Activated naive CD4-positive, alpha-beta T cell treated with anti-CD3 and anti-CD28 coated beads, Interleukin-2, amount 50 U/mL, for 72 hours (primary cell): ENCODE data around the gene PAPPA2. TPM values are rescaled to one million over a fixed set of nuclear protein-coding genes. Genes with fewer than 3 reads are reported as not detected.
"Not testable (repeated sequence)": the region's sequence is repeated elsewhere in the genome, so short reads cannot be mapped to it uniquely, and the experiment has no call there.

Experiments
- ATAC-seq, 2 donors: fragments of 150-1000 bp; cut with Tn5 transposase; 2 replicates each; pipeline ENCODE4 v1.10.0; 2021; ENCODE audit warnings: mild to moderate bottlenecking in 2 of 2, moderate library complexity in 2 of 2
- DNase-seq, 2 donors: peaks; one replicate each; pipeline ENCODE4 v3.0.0; 2021 to 2022; ENCODE audit warnings: low spot score in 2 of 2
- H3K27ac Mint-ChIP-seq, 2 donors: one replicate each; pipeline ENCODE4 v1.8.0; 2022; ENCODE audit warnings: mild to moderate bottlenecking in 2 of 2, mixed read lengths in 2 of 2
- H3K36me3 Mint-ChIP-seq, 2 donors: one replicate each; pipeline ENCODE4 v1.8.0; 2022; ENCODE audit warnings: mixed read lengths in 2 of 2
- H3K9me3 Mint-ChIP-seq, 2 donors: one replicate each; pipeline ENCODE4 v1.8.0; 2022; ENCODE audit warnings: mixed read lengths in 2 of 2
- total RNA-seq, 2 donors: library from RNA; stranded (reverse); gene quantifications; one replicate each; pipeline ENCODE4 v1.2.3, GENCODE V29; 2022

Gene PAPPA2
- total RNA-seq, 2 donors from 2014 or later = 1.3 to 2.1 TPM

DNA sequence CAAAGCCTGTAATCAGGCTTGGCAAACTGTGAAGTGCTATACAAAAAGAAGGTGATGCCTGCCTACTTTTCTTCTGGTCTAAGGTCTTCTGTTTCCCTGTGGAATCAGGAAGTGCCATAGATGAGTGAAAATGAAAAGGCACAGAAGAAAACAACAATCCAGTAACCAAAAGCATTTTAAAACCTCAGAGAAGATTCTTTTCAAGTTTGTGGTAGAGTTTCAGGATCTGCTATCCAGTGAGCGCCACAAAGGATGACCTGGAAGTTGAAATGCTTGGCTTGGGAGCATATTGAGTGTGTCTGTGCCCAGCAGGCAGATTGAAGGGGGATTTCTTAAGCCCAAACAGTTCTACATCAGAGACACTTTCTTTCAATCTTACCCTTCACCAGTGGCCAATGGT is 272.2 kb downstream of the PAPPA2 start:
- no peaks in the 10 kb centered on the region for H3K9me3 Mint-ChIP-seq
- H3K27ac Mint-ChIP-seq = no peak overlapping the region

DNA sequence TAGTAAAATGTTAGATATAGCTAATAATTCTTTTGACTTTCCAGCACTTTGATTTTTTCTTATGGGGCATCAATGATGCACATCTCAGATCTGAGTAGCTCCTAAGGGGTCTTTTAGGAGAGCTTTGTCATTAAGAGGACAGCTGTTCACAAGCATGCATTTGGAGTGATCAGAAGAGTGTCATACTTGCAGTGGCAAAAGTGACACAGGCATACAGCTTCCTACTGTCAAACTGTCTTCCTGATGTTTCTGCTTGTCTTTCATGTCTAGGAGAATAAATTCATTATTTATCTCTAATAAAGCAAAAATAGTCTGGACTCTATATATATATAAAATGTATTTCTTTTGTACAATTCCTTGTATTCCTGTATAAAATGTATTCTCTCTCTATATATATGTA is 273.0 kb downstream of the PAPPA2 start:
- Mint-ChIP-seq H3K36me3 (no peaks in the 10 kb centered on the region), H3K9me3 (no peaks in the 10 kb centered on the region), H3K27ac (no peak overlapping the region)
- ATAC-seq = no peak
- DNase-seq = no peak

More for the DNA sequence above, 272.2 kb downstream of the PAPPA2 start:
- no peaks in the 10 kb centered on the region for H3K36me3 Mint-ChIP-seq
- DNase-seq = no peak
- no peak for ATAC-seq

DNA sequence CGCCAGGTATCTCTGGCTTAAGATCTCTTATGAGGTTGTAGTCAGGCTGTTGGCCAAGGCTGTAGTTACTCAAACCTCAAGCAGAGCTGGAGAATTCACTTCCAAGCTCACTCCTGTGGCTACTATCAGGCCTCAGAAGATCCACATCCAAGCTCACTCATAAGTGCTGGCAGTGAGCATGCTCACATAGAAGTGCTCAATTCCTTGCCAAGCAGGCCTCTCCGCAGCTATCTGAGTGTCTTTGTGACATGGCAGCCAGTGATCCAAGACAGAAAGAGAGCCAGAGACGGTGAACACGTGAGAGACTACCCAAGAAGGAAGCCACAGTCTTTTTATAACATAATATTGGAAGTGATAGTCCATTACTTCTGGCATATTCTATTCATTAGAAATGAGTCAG is 278.2 kb downstream of the PAPPA2 start:
- ATAC-seq (no peak), DNase-seq (no peak)
- peaks cover 0 to 11% of the 10 kb centered on the region in 2 donors for H3K9me3 Mint-ChIP-seq
- H3K27ac Mint-ChIP-seq = no peak overlapping the region
- no peaks in the 10 kb centered on the region for H3K36me3 Mint-ChIP-seq

DNA sequence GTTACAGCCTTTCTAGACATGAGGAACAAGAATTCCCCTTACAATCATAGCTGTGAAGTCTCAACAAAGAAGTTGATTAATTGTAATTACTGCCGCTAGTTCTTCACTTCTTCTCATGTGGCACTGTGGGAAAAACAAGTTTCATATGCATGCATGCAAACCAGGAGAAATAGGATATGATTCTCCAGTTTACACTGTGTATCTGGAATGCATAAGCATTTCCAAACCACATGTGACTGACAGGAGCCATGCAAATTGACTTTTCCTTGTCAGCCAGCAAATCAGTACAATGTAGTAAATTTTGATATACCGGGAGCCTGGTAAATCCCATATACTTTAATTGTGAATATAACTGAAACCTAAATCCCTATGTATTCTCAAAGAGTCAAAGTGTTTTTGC is 279.3 kb downstream of the PAPPA2 start:
- no peak for DNase-seq
- Mint-ChIP-seq H3K27ac (no peak overlapping the region), H3K9me3 (peaks cover 0 to 11% of the 10 kb centered on the region in 2 donors), H3K36me3 (no peaks in the 10 kb centered on the region)
- no peak for ATAC-seq

DNA sequence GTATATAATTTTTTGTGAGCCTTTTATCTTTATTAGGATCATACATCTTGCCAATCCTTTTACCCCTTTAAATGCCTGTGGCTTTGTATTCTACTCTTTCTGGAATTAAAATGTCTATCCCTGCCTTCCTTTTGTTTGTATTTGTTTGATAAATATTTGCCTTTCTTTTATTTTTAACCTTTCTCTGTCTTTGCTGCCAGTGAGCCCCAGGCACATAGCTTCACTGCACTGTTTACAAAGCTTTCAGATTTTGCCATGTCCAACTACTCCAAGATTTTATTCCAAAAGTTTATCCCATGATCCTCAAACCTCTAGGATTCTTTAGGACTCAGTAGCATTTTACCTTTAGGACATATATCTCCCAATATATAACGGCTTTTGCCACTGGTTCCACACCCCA is 281.2 kb downstream of the PAPPA2 start:
- ATAC-seq = no peak
- no peak overlapping the region for H3K27ac Mint-ChIP-seq
- H3K9me3 Mint-ChIP-seq = peaks cover 0 to 11% of the 10 kb centered on the region in 2 donors
- no peaks in the 10 kb centered on the region for H3K36me3 Mint-ChIP-seq
- DNase-seq = no peak

DNA sequence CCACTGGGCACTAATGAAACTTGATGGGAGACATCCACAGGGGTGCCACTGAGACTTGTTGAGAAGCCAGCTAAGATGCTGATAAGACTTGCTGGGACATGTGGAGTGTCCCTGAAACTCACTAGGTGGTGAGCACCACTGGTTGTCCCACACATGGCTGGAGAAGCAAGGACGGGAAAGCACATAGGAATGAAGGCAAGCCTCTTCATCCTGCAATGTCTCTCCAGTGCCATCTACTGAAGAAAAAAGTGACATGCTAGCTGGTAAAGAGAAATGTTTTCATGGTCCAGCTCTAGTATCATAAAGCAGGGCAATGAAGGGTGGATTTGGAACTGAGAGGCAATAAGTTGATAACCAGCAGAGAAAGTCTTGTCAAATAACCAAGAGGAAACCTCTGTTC is 283.0 kb downstream of the PAPPA2 start:
- Mint-ChIP-seq H3K27ac (no peak overlapping the region), H3K36me3 (no peaks in the 10 kb centered on the region), H3K9me3 (peaks cover 0 to 11% of the 10 kb centered on the region in 2 donors)
- ATAC-seq (no peak), DNase-seq (no peak)

DNA sequence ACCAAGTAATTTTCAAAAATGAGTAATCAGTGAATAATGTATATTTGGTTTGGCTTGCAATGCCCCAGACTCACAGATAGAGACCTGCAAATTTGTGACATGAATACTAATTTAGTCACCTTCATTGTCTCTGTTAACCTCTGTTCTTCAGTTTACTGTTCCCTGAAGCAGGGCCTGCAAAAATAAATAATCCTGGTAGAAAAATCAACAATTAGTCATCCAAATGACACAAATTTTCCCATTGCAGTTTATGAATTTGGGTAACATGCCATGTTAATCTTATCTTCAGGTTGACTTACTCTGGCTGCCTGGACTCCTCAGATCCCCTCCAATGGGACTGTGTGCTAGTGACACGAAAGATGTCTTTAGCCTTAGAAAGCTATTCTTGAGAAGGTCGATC is 289.5 kb downstream of the PAPPA2 start:
- no peaks in the 10 kb centered on the region for H3K36me3 Mint-ChIP-seq
- no peak overlapping the region for H3K27ac Mint-ChIP-seq
- ATAC-seq = no peak
- peaks cover 4 to 5% of the 10 kb centered on the region in 2 donors for H3K9me3 Mint-ChIP-seq
- DNase-seq = no peak

DNA sequence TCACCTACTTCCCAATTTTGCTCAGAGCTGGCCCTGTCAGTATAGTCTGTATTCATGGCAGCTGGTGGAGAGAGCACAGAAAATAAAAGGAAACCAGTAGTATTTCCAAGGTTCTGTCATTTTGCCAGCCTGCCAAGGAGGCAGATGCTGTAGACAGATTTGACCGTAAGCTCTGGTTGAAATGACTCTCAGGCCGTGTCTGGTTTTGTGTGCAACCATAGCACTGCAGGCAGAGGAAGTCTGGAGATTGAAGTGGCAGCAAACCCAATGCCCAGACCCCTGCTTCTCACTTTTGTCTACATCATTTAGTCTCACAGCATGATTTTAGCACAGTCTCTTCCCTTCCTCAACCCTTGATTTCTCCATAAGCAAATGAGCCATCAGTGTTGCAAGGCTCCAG is 291.7 kb downstream of the PAPPA2 start:
- DNase-seq = no peak
- peaks cover 4 to 5% of the 10 kb centered on the region in 2 donors for H3K9me3 Mint-ChIP-seq
- H3K36me3 Mint-ChIP-seq = no peaks in the 10 kb centered on the region
- H3K27ac Mint-ChIP-seq = no peak overlapping the region
- ATAC-seq = no peak

DNA sequence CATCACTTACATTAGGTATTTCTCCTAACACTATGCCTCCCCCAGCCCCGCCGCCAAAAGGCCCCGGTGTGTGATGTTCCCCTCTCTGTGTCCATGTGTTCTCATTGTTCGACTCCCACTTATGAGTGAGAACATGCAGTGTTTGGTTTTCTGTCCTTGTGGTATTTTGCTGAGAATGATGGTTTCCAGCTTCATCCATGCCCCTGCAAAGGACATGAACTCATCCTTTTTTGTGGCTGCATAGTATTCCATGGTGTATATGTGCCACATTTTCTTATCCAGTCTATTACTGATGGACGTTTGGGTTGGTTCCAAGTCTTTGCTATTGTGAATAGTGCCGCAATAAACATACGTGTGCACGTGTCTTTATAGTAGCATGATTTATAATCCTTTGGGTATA is 293.8 kb downstream of the PAPPA2 start:
- not testable (repeated sequence) for H3K9me3 Mint-ChIP-seq, ATAC-seq, DNase-seq, H3K36me3 Mint-ChIP-seq, H3K27ac Mint-ChIP-seq

DNA sequence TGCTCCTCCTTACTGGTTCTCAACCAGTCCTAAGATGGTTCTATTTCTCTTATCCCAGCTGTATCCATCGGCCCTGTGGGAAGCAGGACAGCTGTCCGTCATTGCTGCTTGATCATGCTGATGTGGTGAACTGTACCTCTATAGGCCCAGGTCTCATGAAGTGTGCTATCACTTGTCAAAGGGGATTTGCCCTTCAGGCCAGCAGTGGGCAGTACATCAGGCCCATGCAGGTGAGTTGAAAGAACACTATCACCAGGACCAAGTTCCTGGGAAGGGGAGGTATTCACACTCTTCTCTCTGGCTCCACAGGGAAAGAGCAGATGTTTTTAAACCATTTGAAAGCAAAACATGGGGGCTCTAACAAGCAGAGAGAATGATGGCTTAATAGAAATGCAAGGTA is 302.6 kb downstream of the PAPPA2 start:
- Mint-ChIP-seq H3K27ac (no peak overlapping the region), H3K36me3 (peaks cover 0 to 5% of the 10 kb centered on the region in 2 donors), H3K9me3 (peaks cover 6 to 13% of the 10 kb centered on the region in 2 donors)
- ATAC-seq (no peak), DNase-seq (no peak)

DNA sequence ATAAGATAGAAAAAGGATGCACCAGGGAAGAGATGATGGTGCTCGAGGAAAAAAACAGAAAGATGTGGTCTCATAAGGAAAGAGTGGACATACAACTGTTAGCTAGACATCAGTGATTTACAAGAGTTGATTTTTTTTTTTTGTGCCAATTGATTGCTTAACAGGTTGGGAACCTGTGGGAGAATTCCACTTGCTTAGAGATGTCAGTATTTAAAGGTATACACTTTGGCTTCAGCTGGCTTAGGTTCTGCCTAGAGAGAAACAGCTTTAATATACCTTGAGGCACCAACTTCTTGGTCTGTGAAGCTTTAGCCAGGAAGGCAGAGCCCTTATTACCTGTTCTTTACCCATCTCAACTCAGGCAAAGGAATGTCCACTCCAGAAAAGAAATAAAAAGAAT is 303.8 kb downstream of the PAPPA2 start:
- ATAC-seq = no peak

DNA sequence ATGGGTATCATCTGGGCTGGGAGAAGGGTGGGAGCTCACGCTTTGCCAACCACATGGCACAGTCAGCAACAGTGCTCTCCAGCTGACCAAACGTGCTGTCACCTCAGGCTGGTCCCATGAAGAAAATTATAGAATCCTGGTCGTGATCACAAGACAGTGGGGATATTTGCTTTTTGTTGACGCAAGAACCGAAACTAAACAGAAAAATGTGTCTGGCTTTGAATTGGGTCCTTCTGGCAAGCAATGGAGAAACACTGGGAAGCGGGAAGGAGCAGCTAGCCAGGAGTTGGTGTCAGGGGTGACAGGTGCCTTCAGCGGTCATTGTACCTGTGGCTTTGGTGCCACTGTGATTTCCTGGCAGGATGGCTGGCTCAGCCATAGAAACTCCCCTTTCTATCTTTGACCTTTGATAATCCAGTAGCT is 304.8 kb downstream of the PAPPA2 start:
- H3K27ac Mint-ChIP-seq = no peak overlapping the region
- H3K36me3 Mint-ChIP-seq = peaks cover 0 to 5% of the 10 kb centered on the region in 2 donors
- DNase-seq = no peak
- peaks cover 3 to 8% of the 10 kb centered on the region in 2 donors for H3K9me3 Mint-ChIP-seq
- ATAC-seq = no peak

More for the DNA sequence above, 303.8 kb downstream of the PAPPA2 start:
- DNase-seq = no peak
- peaks cover 0 to 5% of the 10 kb centered on the region in 2 donors for H3K36me3 Mint-ChIP-seq
- peaks cover 6 to 13% of the 10 kb centered on the region in 2 donors for H3K9me3 Mint-ChIP-seq
- H3K27ac Mint-ChIP-seq = no peak overlapping the region

DNA sequence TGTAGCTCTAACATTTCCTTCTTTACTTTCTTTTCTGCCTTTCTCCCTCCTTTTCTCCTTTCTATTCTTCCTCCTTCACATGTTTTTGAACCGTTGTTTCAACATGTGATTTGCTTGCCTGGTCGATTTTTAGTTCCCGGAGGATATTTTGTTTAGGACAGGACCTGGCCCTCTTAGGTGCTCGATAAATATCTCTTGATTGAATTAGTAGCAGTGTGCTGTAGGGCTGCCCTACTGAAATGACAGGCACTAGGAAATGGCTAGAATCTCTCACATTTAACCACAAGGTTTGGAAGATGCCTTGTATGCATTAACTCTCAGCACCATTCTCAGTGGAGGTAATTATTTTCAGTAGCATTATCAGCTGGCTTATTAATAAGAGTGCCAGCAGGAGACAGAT is 305.6 kb downstream of the PAPPA2 start:
- Mint-ChIP-seq H3K36me3 (peaks cover 0 to 5% of the 10 kb centered on the region in 2 donors), H3K9me3 (peaks cover 3 to 8% of the 10 kb centered on the region in 2 donors), H3K27ac (no peak overlapping the region)
- no peak for ATAC-seq
- DNase-seq = no peak

DNA sequence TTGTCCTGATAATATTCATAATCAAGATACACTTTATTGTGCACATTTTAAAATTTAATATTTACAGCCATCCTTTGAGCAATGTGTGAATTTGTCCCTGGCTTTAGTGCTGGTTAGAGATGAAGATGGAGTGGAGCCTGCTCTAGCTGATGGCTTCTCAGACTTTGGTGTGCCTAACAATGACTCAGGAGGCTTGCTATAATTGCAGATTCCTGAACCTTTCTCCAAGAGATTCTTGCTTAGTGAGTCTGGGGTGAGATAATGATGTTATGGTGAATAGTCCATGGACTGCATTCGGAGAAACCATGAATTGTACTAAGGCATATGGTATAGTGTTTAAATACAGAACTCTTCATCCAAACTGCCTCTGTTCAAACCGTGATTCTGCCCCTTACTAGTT is 307.1 kb downstream of the PAPPA2 start:
- peaks cover 7 to 10% of the 10 kb centered on the region in 2 donors for H3K9me3 Mint-ChIP-seq
- H3K27ac Mint-ChIP-seq = no peak overlapping the region
- H3K36me3 Mint-ChIP-seq = peaks cover 0 to 5% of the 10 kb centered on the region in 2 donors
- DNase-seq (no peak), ATAC-seq (no peak)

DNA sequence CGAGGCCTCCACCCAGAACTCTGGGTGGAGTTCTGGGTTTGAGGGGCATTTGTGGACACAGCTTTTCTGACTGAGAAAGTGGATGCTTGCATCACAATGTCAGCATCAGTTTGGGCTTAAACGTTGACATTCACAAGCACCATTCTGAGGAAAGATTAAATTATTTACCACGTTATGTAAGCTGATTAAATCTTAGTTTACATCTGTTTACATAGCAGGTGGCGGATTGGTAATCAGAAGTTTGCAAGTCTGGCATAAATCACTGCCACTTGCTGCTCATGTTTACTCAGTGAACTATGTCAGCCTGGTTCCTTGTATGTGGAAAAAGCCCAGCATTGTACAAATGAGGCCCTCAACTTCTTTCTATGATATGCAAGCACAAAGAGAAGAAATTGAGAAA is 310.1 kb downstream of the PAPPA2 start:
- DNase-seq (no peak), ATAC-seq (no peak)
- Mint-ChIP-seq H3K27ac (no peak overlapping the region), H3K36me3 (no peaks in the 10 kb centered on the region), H3K9me3 (peaks cover 7% of the 10 kb centered on the region in 2 donors)

DNA sequence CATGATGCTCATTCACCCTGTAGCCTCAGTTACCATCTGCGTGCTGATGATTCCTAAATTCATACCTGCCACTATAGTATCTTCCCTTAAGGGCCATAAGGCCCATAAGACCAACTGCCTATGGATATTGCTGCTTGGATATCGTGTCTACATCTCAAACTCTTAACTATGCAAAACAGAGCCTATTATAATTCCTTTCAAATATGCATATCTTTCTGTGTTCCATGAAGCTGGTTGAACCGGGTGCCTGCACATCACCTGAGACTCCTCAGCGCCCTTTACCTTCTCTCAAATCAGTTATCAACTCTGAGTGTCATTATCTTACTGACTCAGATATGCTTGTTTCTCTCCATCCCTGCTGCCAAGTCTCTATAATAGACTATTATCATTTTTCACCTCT is 311.2 kb downstream of the PAPPA2 start:
- DNase-seq (no peak), ATAC-seq (no peak)
- Mint-ChIP-seq H3K9me3 (peaks cover 7% of the 10 kb centered on the region in 2 donors), H3K36me3 (no peaks in the 10 kb centered on the region), H3K27ac (no peak overlapping the region)

DNA sequence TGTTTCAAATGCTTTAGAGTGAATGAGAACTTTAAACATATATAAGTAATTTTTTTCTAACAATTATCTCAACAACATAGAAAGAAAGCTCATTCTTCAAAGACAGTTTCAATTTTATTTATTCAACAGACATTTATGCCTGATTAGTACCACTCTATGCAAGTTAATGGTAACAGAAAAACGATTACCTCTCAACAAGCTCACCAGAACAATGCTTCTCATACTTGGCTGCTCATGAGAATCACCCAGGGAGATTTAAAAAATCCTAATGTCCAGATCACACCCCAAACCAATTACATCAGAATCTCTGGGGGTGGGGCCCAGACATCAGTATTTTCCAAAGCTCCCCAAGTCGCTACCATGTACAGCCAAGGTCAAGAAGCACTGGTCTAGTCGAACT is 312.4 kb downstream of the PAPPA2 start:
- H3K27ac Mint-ChIP-seq = no peak overlapping the region
- DNase-seq = no peak
- no peaks in the 10 kb centered on the region for H3K36me3 Mint-ChIP-seq
- peaks cover 3 to 7% of the 10 kb centered on the region in 2 donors for H3K9me3 Mint-ChIP-seq
- ATAC-seq = no peak

DNA sequence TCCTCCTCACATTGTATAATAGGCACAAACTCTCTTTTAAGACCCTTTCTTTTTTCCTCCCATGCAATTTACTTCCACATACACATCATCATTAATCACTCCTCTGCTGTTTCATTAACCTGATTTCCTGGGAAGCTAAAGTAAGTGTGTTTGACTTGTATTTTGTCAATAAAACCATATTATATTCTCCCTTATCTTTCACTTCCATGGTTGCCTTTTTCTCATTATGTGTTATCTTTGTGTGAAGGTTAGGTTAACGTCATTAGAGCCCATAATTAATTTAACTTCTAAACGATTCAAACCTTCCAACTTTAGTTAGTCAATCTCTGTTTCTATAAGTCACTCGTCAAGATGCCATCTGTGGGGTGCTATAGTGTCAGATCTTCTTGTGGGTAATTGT is 313.0 kb downstream of the PAPPA2 start:
- Mint-ChIP-seq H3K27ac (no peak overlapping the region), H3K36me3 (no peaks in the 10 kb centered on the region), H3K9me3 (peaks cover 3 to 11% of the 10 kb centered on the region in 2 donors)

DNA sequence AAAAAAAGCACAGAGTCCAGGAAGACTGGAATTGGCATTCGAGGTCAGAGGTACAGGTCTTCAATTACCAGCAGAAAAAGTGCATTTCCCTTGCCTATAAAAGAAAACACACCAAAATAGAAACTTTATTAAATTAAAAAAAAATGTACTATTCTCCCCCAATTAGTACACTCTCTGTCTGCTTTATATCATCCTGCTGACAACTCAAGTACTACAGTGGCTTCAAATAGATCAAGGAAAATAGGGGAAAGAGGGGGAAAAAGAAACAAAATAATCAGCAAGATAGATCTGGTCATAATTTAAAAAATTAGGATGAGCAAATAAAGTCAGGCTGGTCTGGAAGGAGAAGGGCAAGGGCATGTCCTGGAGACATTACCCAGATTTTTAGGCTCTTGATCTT is 315.1 kb downstream of the PAPPA2 start:
- peaks cover 3 to 11% of the 10 kb centered on the region in 2 donors for H3K9me3 Mint-ChIP-seq
- DNase-seq (no peak), ATAC-seq (no peak)
- H3K36me3 Mint-ChIP-seq = no peaks in the 10 kb centered on the region
- H3K27ac Mint-ChIP-seq = no peak overlapping the region

More for the DNA sequence above, 313.0 kb downstream of the PAPPA2 start:
- ATAC-seq = no peak
- no peak for DNase-seq
